Colonic mucosa (tissue), 4 donors: ENCODE results near the gene PLA2G4E. TPM values are rescaled to one million over a fixed set of nuclear protein-coding genes. Genes with fewer than 3 reads are reported as not detected.
A peak's percentile ranks its signal among the peaks of the same experiment; 100 is the strongest.

Experiments
- DNase-seq: peaks from one replicate; pipeline ENCODE4 v3.0.0-alpha.2; 2020
- H3K27ac ChIP-seq: fragments of 200-600 bp; one replicate; pipeline ENCODE4 v1.8.0; 2021
- H3K27me3 ChIP-seq: fragments of 200-600 bp; one replicate; pipeline ENCODE4 v1.8.0; 2021
- H3K36me3 ChIP-seq: fragments of 200-600 bp; one replicate; pipeline ENCODE4 v1.8.0; 2021
- H3K4me1 ChIP-seq: fragments of 200-600 bp; one replicate; pipeline ENCODE4 v1.8.0; 2021; ENCODE audit warnings: mild to moderate bottlenecking
- H3K4me3 ChIP-seq: fragments of 200-600 bp; one replicate; pipeline ENCODE4 v1.8.0; 2021
- H3K9ac ChIP-seq, 2 donors: one replicate each; pipeline ENCODE4 v1.7.0; 2013; ENCODE audit warnings: control low read depth in 2 of 2, low read depth in 2 of 2, low read length in 2 of 2
- H3K9me3 ChIP-seq: fragments of 200-600 bp; one replicate; pipeline ENCODE4 v1.8.0; 2021
- CTCF ChIP-seq: fragments of 200-600 bp; IDR thresholded peaks from one replicate; pipeline ENCODE4 v1.8.0; 2022; ENCODE audit warnings: antibody characterized with exemption, mild to moderate bottlenecking
- intact Hi-C: fragments of 100-400 bp; cut with DNase I; formaldehyde crosslinking; loops from one replicate; pipeline ENCODE4 v1.14.1; 2022
- total RNA-seq, 2 donors: library from RNA; stranded (reverse); fragmentation: NEBNext Ultra II Directional in 1 of 2; extraction: Animal tissue kit (Norgen Biotek cat#: 25700) in 1 of 2; gene quantifications; one replicate each; pipeline ENCODE4 v1.2.1, GENCODE V29; 2021
- donor health status: healthy.
- donor health status: DM: no; HTN: no; CAD: no.
- donor health status: DM: no; HTN: no; CAD: no.

The PLA2G4E gene
- total RNA-seq, 2 donors from 2014 or later = 0.67 TPM; not detected in 1

- Histone ChIP-seq H3K9ac (peak overlapping the region in 1 of 2 donors; percentile 26), H3K4me1 (no peaks in the 10 kb centered on the region), H3K4me3 (no peak overlapping the region), H3K27ac (no peak overlapping the region), H3K9me3 (no peaks in the 10 kb centered on the region), H3K27me3 (no peaks in the 10 kb centered on the region), H3K36me3 (no peaks in the 10 kb centered on the region)
- intact Hi-C loops = no loop called here
- TF ChIP-seq CTCF = no peak
- no peak for DNase-seq
Measured at GRCh38 chr15:41949401-41950126, 71.3 kb downstream of the PLA2G4E start.

DNA sequence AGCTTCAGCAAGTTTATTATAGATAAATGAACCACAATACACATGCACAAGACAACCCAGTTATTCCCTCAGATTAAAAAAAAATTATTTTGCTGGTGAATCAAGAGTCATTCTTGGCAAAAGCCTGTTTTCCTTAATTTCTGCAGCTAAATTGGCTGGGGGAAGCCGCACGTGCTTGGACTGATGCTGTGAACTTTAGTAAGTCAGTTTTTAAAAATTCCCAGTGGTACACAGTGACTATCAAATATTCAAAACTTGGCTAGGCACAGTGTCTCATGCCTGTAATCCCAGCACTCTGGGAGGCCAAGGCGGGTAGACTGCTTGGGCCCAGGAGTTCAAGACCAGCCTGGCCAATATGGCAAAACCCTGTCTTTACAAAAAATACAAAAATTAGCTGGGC is 72.4 kb downstream of the PLA2G4E start:
- Histone ChIP-seq H3K36me3 (no peaks in the 10 kb centered on the region), H3K27me3 (no peaks in the 10 kb centered on the region), H3K9me3 (no peaks in the 10 kb centered on the region), H3K9ac (no peak overlapping the region), H3K27ac (no peak overlapping the region), H3K4me3 (no peak overlapping the region), H3K4me1 (no peaks in the 10 kb centered on the region)
- no peak for TF ChIP-seq CTCF
- no peak for DNase-seq
- intact Hi-C loops = no loop called here

- no peaks in the 10 kb centered on the region for H3K27me3 ChIP-seq
- no peak for TF ChIP-seq CTCF
- H3K27ac ChIP-seq = no peak overlapping the region
- H3K9me3 ChIP-seq = no peaks in the 10 kb centered on the region
- no peaks in the 10 kb centered on the region for H3K36me3 ChIP-seq
- intact Hi-C loops = no loop called here
- DNase-seq = no peak
- no peak overlapping the region for H3K9ac ChIP-seq
- H3K4me3 ChIP-seq = no peak overlapping the region
- H3K4me1 ChIP-seq = no peaks in the 10 kb centered on the region
Measured at GRCh38 chr15:41946970-41947369, 73.9 kb downstream of the PLA2G4E start.

- no peaks in the 10 kb centered on the region for H3K9me3 ChIP-seq
- TF ChIP-seq CTCF = no peak
- no peaks in the 10 kb centered on the region for H3K27me3 ChIP-seq
- DNase-seq = no peak
- intact Hi-C loops = no loop called here
- H3K27ac ChIP-seq = no peak overlapping the region
- H3K36me3 ChIP-seq = no peaks in the 10 kb centered on the region
- H3K4me3 ChIP-seq = no peak overlapping the region
- H3K4me1 ChIP-seq = no peaks in the 10 kb centered on the region
- no peak overlapping the region for H3K9ac ChIP-seq
Measured at GRCh38 chr15:41945731-41946130, 75.1 kb downstream of the PLA2G4E start.

DNA sequence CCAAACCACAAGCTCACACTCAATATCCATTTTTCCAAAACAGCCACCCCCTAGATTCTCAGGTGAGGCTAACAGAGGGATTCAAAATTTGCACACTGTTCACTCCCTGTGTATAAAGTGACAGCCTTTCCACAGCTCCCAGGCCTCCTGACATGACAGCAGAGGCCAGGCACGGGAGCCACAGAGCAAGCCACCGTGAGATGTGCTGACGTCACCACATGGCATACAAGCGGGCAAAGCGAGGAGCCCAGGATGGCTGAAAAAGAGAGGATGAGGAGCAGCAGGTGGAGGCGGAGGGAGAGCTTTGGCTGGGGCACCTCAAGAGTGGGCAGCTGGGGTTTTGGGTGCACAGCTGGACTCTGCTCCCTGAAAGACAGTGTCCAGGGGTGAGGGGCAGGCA is 75.6 kb downstream of the PLA2G4E start:
- Histone ChIP-seq H3K4me3 (no peak overlapping the region), H3K4me1 (no peaks in the 10 kb centered on the region), H3K36me3 (no peaks in the 10 kb centered on the region), H3K9ac (no peak overlapping the region), H3K27me3 (no peaks in the 10 kb centered on the region), H3K27ac (no peak overlapping the region), H3K9me3 (no peaks in the 10 kb centered on the region)
- DNase-seq = no peak
- no peak for TF ChIP-seq CTCF
- intact Hi-C loops = no loop called here
